OCI-LY1 (cell line): Measurements from ENCODE around the gene GPM6B.

Source experiments
- H2AFZ ChIP-seq: fragments of 200-600 bp; sonication (generic), shearing (Covaris generic); 2 replicates; pipeline ENCODE4 v1.6.0; 2014; ENCODE audit warnings: antibody characterized with exemption, mild to moderate bottlenecking, low read length
- H3F3A ChIP-seq: fragments of 200-600 bp; sonication (generic), shearing (Covaris generic); 2 replicates; pipeline ENCODE4 v1.6.0; 2014; ENCODE audit warnings: mild to moderate bottlenecking, antibody characterized with exemption, low read length, moderate library complexity; ENCODE audit not compliant: insufficient read depth
- H3K27ac ChIP-seq: fragments of 200-600 bp; sonication (generic); 2 replicates; pipeline ENCODE4 v1.5.1; 2014; ENCODE audit warnings: low read length, mixed run types, mild to moderate bottlenecking, low read depth; ENCODE audit not compliant: poor library complexity, severe bottlenecking
- H3K27me3 ChIP-seq: fragments of 200-600 bp; sonication (generic); 2 replicates; pipeline ENCODE4 v1.6.0; 2014; ENCODE audit warnings: antibody characterized with exemption, mild to moderate bottlenecking, low read length, moderate library complexity; ENCODE audit not compliant: insufficient read depth
- H3K36me3 ChIP-seq: fragments of 200-600 bp; sonication (generic); 2 replicates; pipeline ENCODE4 v1.6.1; 2014; ENCODE audit warnings: mild to moderate bottlenecking, antibody characterized with exemption, low read length, moderate library complexity, mixed read lengths; ENCODE audit not compliant: insufficient read depth
- H3K4me1 ChIP-seq: fragments of 200-600 bp; sonication (generic); 2 replicates; pipeline ENCODE4 v1.5.1; 2014; ENCODE audit warnings: mild to moderate bottlenecking, low read length, moderate library complexity; ENCODE audit not compliant: insufficient read depth, severe bottlenecking
- H3K4me2 ChIP-seq: fragments of 200-600 bp; sonication (generic), shearing (Covaris generic); 2 replicates; pipeline ENCODE4 v1.6.1; 2014; ENCODE audit warnings: low read length
- H3K4me3 ChIP-seq: fragments of 200-600 bp; sonication (generic); 2 replicates; pipeline ENCODE4 v1.5.1; 2014; ENCODE audit warnings: low read length, low read depth, mild to moderate bottlenecking, mixed read lengths; ENCODE audit not compliant: poor library complexity, severe bottlenecking
- H3K79me2 ChIP-seq: fragments of 200-600 bp; shearing (Covaris generic); 2 replicates; pipeline ENCODE4 v1.6.1; 2016; ENCODE audit warnings: mixed run types, low read length, mixed read lengths; ENCODE audit not compliant: insufficient read depth
- H3K9ac ChIP-seq: fragments of 200-600 bp; sonication (generic), shearing (Covaris generic); 2 replicates; pipeline ENCODE4 v1.6.1; 2014; ENCODE audit warnings: mild to moderate bottlenecking, low read length, mixed read lengths
- H3K9me2 ChIP-seq: fragments of 200-600 bp; sonication (generic), shearing (Covaris generic); 2 replicates; pipeline ENCODE4 v1.6.1; 2014; ENCODE audit warnings: low read depth, mild to moderate bottlenecking, low read length, mixed read lengths
- H3K9me3 ChIP-seq: fragments of 200-600 bp; shearing (Covaris generic); 2 replicates; pipeline ENCODE4 v1.6.1; 2014; ENCODE audit warnings: low read length, mixed read lengths
- H4K20me1 ChIP-seq: fragments of 200-600 bp; sonication (generic), shearing (Covaris generic); 2 replicates; pipeline ENCODE4 v1.6.0; 2016; ENCODE audit warnings: mild to moderate bottlenecking, low read length; ENCODE audit not compliant: insufficient read depth
- EZH2 ChIP-seq: fragments of 200-600 bp; sonication (generic), shearing (Covaris generic); IDR thresholded peaks from 2 replicates; pipeline ENCODE4 v1.8.0; 2017; ENCODE audit warnings: borderline replicate concordance, mixed run types, mild to moderate bottlenecking, antibody characterized with exemption, low read length, moderate library complexity, mixed read lengths
- TF ChIP-seq, protein P1 (sequence below): fragments of 200-600 bp; sonication (generic), shearing (Covaris generic); IDR thresholded peaks from 2 replicates; pipeline ENCODE4 v1.5.1; 2017; ENCODE audit warnings: mild to moderate bottlenecking, antibody characterized with exemption, low read length, moderate library complexity, mixed read lengths

The GPM6B gene

DNA sequence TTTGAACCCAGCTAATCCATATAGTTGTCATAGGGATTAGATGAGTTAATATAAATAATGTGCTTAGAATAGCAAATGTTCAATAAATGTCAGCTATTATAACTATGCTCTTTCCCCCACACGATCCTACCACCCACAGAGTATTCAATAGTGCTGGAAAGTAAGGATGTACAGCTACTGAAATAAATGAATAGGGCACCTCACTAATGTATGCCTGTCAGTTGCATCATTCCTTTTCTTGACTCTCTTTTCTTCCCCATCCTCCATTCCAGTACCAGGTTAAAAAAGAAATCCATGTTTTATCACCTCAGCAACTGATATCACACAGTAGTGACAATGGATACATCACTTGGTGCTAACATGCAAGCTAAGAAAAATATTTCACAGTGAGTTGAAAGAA is 42.8 kb upstream of the GPM6B start:
- Histone ChIP-seq H3K4me1 (no peaks in the 10 kb centered on the region), H3K79me2 (no peaks in the 10 kb centered on the region), H3K4me2 (no peak overlapping the region), H2AFZ (no peak overlapping the region), H3F3A (no peaks in the 10 kb centered on the region), H3K9me3 (no peaks in the 10 kb centered on the region), H3K9ac (no peak overlapping the region), H4K20me1 (no peaks in the 10 kb centered on the region), H3K36me3 (no peaks in the 10 kb centered on the region), H3K27me3 (no peaks in the 10 kb centered on the region), H3K4me3 (no peak overlapping the region), H3K9me2 (no peaks in the 10 kb centered on the region), H3K27ac (no peak overlapping the region)
- TF ChIP-seq EZH2, result no peak
- TF ChIP-seq, protein P1, sequence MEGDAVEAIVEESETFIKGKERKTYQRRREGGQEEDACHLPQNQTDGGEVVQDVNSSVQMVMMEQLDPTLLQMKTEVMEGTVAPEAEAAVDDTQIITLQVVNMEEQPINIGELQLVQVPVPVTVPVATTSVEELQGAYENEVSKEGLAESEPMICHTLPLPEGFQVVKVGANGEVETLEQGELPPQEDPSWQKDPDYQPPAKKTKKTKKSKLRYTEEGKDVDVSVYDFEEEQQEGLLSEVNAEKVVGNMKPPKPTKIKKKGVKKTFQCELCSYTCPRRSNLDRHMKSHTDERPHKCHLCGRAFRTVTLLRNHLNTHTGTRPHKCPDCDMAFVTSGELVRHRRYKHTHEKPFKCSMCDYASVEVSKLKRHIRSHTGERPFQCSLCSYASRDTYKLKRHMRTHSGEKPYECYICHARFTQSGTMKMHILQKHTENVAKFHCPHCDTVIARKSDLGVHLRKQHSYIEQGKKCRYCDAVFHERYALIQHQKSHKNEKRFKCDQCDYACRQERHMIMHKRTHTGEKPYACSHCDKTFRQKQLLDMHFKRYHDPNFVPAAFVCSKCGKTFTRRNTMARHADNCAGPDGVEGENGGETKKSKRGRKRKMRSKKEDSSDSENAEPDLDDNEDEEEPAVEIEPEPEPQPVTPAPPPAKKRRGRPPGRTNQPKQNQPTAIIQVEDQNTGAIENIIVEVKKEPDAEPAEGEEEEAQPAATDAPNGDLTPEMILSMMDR, result no peak

DNA sequence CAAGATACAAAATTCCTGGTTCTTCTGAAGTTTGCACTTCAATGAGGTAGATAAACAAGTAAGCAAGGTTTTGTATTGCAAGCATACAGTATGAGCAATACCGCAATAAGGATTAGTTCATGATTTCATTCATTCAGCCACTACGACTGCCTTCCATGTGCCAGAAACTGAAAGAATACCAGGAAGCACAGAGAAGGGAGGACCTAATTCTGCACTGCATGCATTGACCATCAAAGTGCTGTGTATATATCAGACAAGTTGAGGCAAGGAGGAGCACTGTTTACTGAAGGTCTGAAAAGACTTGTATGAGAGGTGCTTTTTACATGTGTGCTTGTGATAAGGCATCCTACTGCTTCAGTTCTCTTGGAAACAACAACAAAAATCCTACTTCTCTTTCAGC is 40.9 kb upstream of the GPM6B start:
- no peaks in the 10 kb centered on the region for H3K27me3 ChIP-seq
- no peaks in the 10 kb centered on the region for H3K79me2 ChIP-seq
- no peak overlapping the region for H3K9ac ChIP-seq
- no peaks in the 10 kb centered on the region for H4K20me1 ChIP-seq
- no peaks in the 10 kb centered on the region for H3K4me1 ChIP-seq
- H2AFZ ChIP-seq, result no peak overlapping the region
- H3K9me3 ChIP-seq, result no peaks in the 10 kb centered on the region
- no peaks in the 10 kb centered on the region for H3F3A ChIP-seq
- H3K27ac ChIP-seq, result no peak overlapping the region
- H3K4me2 ChIP-seq, result no peak overlapping the region
- H3K36me3 ChIP-seq, result no peaks in the 10 kb centered on the region
- H3K9me2 ChIP-seq, result no peaks in the 10 kb centered on the region
- no peak for TF ChIP-seq EZH2
- TF ChIP-seq, protein P1, result no peak
- no peak overlapping the region for H3K4me3 ChIP-seq

- Histone ChIP-seq H3K4me3 (no peak overlapping the region), H3K27ac (no peak overlapping the region), H3K4me1 (no peaks in the 10 kb centered on the region)
Measured at GRCh38 chrX:13855689-13856450, 39.0 kb upstream of the GPM6B start.

More at GRCh38 chrX:13855689-13856450, 39.0 kb upstream of the GPM6B start:
- Histone ChIP-seq H3K9ac (no peak overlapping the region), H2AFZ (no peak overlapping the region), H4K20me1 (no peaks in the 10 kb centered on the region), H3K27me3 (no peaks in the 10 kb centered on the region), H3K4me2 (no peak overlapping the region), H3K36me3 (no peaks in the 10 kb centered on the region), H3F3A (no peaks in the 10 kb centered on the region), H3K9me3 (no peaks in the 10 kb centered on the region), H3K79me2 (no peaks in the 10 kb centered on the region), H3K9me2 (no peaks in the 10 kb centered on the region)
- TF ChIP-seq, protein P1, result no peak
- TF ChIP-seq EZH2, result no peak
